Activated T-helper 1 cell treated with Interleukin-2 at 50 U/mL for 16 hours (primary cell): ENCODE results near the gene ZNF236.
"Not testable (repeated sequence)": the region's sequence is repeated elsewhere in the genome, so short reads cannot be mapped to it uniquely, and the experiment has no call there.

ENCODE experiments used
- DNase-seq: peaks from one replicate; pipeline ENCODE4 v3.0.0-alpha.2; 2020; ENCODE audit warnings: low read depth

Gene ZNF236

DNA sequence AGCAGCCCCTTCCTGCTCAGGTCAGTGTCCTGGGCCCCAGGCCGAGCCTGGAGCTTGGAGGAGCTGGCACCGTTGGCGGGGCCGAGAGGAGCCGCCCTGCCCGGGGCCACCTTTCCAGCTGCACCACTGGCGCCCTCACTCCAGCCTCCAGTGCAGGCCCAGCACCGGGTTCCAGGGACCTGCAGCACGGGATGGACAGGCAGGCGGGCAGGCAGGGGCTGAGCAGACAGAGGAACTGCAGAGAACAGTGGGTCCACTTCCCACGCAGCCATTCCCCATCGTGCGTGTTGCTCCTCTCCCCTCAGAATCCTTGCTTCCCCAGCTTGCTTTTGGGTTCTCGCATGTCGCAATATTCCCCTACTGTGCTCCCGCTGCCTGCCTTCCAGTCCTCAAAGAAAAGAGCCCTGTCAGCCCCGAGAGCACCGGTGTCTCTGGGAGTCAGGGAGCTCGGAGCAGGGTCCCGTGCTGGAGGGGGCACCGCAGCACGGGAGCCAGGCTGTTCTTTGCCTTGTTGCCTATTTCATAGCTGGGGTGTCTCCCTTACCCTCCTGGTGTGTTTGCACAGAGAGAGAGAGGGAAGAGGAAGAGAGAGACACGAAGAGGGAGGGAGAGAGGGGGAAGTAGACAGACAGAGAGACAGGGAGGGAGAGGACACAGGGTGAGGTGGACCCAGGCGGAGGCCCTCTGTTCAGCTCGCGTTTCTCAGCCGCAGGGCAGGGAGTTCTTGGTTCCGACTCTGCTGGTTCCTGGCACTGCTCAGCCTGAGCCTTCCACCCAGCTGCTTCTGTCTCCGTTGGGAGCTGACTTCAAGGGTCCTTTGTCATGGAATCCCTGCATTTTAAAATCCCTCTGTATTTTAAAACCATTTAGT, 184.2 kb downstream of the ZNF236 start:
- no peak for DNase-seq

- no peak for DNase-seq
Observed at GRCh38 chr18:77007251-77007650, 184.9 kb downstream of the ZNF236 start.

- DNase-seq: no peak
Observed at GRCh38 chr18:77008006-77008405, 185.6 kb downstream of the ZNF236 start.

GRCh38 chr18:77008576-77009315, 186.4 kb downstream of the ZNF236 start:
- DNase-seq: no peak

DNA sequence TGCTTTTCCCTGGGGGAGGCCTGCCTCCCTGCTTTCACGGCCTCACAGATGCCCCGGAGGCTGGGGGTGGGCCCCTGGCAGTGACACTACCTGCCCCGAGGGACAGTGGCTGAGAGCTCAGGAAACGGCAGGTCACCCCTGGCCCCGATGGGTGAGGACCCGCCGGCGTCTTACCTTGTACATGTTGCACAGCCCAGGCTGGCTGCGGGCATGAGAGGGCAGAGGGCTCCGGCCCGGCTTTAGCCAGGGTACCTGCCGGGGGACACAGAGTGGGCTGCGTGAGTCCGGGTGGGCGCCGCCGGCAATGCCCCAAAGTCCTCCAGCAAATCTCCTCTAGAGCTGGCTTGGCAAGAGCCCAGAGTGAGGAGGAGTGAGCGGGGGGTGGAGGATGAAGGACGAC, 187.3 kb downstream of the ZNF236 start:
- DNase-seq: no peak

GRCh38 chr18:77012120-77012519, 189.8 kb downstream of the ZNF236 start:
- no peak for DNase-seq

DNA sequence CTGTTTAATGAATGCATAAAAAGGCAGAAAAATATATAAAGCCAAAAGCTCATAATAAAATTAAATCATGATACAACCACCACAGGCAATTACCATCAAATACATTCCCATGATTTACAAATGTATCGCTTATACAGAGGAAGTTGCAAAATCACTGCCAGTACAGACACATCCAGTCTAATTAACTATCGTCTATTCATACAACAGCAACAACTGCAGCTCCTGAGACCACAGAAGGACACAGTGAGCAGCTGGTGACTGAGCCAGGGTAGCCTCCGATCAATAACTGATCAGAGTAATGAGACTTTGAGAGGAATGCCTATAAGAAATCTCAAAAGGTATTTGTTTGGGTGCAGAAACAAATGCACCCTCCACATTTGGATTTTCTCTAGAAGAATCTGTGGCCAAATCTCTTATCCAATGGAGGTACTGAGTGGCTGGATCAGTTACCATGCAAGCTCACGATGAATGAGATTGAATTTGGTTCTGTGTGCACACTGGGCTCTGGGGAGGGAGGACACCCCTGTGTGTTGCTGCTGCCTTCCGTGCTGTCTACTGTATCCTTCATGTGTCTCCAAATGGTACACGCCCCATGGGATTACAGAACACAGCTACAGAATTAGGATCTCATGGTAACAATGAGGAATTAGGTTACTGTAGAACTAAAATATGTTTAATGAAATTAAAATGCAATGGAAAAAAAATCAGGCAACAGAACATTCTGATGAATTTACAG, 190.6 kb downstream of the ZNF236 start:
- DNase-seq: no peak

- no peak for DNase-seq
Observed at GRCh38 chr18:77013811-77014521, 191.6 kb downstream of the ZNF236 start.

GRCh38 chr18:77014538-77014937, 192.2 kb downstream of the ZNF236 start:
- DNase-seq: no peak

GRCh38 chr18:77015169-77015568, 192.8 kb downstream of the ZNF236 start:
- DNase-seq: no peak

- DNase-seq: no peak
Observed at GRCh38 chr18:77015771-77016710, 193.7 kb downstream of the ZNF236 start.

- no peak for DNase-seq
Observed at GRCh38 chr18:77016936-77017335, 194.6 kb downstream of the ZNF236 start.

- no peak for DNase-seq
Observed at GRCh38 chr18:77017355-77017754, 195.0 kb downstream of the ZNF236 start.

GRCh38 chr18:77018650-77019049, 196.3 kb downstream of the ZNF236 start:
- not testable (repeated sequence) for DNase-seq

GRCh38 chr18:77019641-77020040, 197.3 kb downstream of the ZNF236 start:
- no peak for DNase-seq
